ENCODE data around the gene KRT13. TPM values are rescaled to one million over a fixed set of nuclear protein-coding genes. Genes with fewer than 3 reads are reported as not detected.

The KRT13 gene
- total and polyA plus RNA-seq, 9 of the 15 experiments (the other 6 are each of a cell fraction or from before 2014, with no cell fraction given), result 0.11 to 1.1 (median 0.24) TPM; not detected in 3

GRCh38 chr17:41511116-41511515, 5.7 kb upstream of the KRT13 start (continued):
- TF ChIP-seq RREB1 (CRISPR knock-in tag; IDR thresholded peaks at IDR 0.05) (no peak), ARID3A (IDR thresholded peaks at IDR 0.05; ENCODE audit: borderline replicate concordance, low read depth, low read length) (no peak), HNRNPUL1 (IDR thresholded peaks at IDR 0.05; ENCODE audit: low read length) (no peak), PHF21A (IDR thresholded peaks at IDR 0.05; ENCODE audit: borderline replicate concordance, low read depth) (no peak), ZBTB43 (CRISPR knock-in tag; IDR thresholded peaks at IDR 0.05) (no peak), MAFG (tag; conservative IDR thresholded peaks at IDR 0.05) (no peak), ZNF41 (CRISPR knock-in tag; conservative IDR thresholded peaks at IDR 0.05) (no peak), MTA1 (IDR thresholded peaks at IDR 0.05; ENCODE audit: borderline replicate concordance) (no peak), FOXJ3 (CRISPR knock-in tag; IDR thresholded peaks at IDR 0.05) (no peak), ILF3 (IDR thresholded peaks at IDR 0.05; ENCODE audit: borderline replicate concordance) (no peak), RFX7 (CRISPR knock-in tag; IDR thresholded peaks at IDR 0.05) (no peak), PTTG1 (tag; IDR thresholded peaks at IDR 0.05; ENCODE audit: low read depth) (no peak), BMI1 (IDR thresholded peaks at IDR 0.05; ENCODE audit: low read length) (no peak), HOXB6 (CRISPR knock-in tag; IDR thresholded peaks at IDR 0.05; ENCODE audit: borderline replicate concordance) (no peak), XRCC5 (IDR thresholded peaks at IDR 0.05; ENCODE audit: low read depth, low read length) (no peak), MCM7 (IDR thresholded peaks at IDR 0.05) (no peak), KLF6 (CRISPR knock-in tag; IDR thresholded peaks at IDR 0.05; ENCODE audit: borderline replicate concordance) (peak; percentile 36; the same call in 1 of the 2 replicates), ZNF253 (CRISPR knock-in tag; conservative IDR thresholded peaks at IDR 0.05) (no peak), RBFOX2 (IDR thresholded peaks at IDR 0.05; ENCODE audit: low read depth, low read length) (no peak), FIP1L1 (IDR thresholded peaks at IDR 0.05; ENCODE audit: low read depth, low read length, poor library complexity, severe bottlenecking) (no peak)
